ENCODE measurements around the gene SLC12A9.
"Not testable (repeated sequence)": the region's sequence is repeated elsewhere in the genome, so short reads cannot be mapped to it uniquely, and the experiment has no call there.

The SLC12A9 gene

DNA sequence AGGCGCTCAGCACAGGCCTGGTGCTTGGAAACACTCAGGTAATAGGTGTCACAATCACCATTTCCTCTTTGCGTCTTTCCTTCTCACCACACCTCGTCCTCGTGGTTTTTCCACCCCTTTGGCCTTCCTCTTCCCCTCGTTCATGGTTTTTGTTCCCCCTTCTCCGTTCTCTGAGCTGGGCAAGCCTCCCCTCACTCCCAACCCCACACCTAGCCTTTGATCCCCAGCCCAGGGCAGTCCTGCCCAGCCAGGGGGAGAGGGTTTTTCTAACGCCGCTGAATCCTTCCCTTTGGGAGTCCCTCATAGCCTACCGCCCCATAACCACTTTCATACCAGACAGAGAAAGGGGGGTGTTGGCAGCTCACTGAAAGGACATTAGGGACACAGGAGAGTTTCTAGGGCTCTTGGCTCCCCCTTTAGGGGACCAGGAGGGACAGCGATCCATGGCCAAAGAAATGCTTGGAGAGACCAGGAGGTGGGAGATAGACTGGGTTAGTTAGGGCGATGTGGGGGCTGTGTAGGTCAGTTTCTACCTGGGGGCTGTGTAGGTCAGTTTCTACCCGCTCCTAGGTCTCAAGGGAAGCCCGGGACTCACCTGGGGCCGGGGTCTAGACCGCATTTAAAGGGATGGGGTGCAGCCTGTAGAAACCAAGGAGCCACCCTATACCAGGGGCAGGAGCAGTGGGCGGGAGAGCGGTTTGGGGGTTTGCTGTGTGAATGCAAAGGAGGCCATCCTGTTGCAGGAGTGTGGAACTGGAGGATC, 26.6 kb upstream of the SLC12A9 start:
- peak; percentile 65 for DNase-seq (ENCODE audit: low spot score)

DNA sequence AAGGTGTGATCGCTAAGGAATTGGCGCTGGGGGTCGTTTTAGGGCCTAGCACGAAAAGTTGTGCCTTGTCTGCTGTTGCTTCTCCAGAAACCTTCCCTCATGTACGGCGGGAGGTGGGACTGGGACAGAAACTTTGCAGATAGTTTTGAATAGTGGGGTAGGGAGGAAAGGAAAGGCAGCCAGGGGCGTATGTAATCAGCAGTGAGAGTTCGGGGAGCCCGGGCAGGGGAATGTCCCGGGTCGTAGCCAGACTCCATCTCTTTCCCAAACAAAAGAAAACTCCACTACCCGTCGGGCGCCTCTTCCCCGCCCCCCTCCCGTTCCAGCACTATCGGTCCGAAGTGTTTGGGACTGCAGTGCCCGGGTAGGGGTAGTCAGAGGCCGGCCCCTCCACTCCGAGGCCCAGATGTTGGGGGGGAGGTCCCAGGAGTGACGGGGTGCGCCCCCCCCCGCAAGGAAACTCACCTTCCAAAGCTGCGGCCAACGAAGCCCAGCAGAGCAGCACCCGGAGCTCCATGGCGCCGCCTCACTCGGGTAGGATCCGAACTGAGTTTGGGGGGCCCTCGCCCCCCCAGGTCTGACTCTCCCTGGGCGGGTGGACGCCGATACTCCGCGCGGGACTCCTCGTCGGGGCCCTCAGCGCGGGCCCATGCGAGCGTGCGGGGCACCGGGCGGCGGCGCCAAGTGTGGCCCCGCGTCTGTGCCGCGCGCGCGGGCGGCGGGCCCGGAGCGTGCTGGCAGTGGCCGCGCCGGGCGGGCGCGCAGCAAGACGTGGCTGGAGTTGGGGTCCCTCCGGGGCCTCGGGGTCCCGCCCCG, 25.8 kb upstream of the SLC12A9 start:
- peak; percentile 27 for DNase-seq (ENCODE audit: low spot score)

DNA sequence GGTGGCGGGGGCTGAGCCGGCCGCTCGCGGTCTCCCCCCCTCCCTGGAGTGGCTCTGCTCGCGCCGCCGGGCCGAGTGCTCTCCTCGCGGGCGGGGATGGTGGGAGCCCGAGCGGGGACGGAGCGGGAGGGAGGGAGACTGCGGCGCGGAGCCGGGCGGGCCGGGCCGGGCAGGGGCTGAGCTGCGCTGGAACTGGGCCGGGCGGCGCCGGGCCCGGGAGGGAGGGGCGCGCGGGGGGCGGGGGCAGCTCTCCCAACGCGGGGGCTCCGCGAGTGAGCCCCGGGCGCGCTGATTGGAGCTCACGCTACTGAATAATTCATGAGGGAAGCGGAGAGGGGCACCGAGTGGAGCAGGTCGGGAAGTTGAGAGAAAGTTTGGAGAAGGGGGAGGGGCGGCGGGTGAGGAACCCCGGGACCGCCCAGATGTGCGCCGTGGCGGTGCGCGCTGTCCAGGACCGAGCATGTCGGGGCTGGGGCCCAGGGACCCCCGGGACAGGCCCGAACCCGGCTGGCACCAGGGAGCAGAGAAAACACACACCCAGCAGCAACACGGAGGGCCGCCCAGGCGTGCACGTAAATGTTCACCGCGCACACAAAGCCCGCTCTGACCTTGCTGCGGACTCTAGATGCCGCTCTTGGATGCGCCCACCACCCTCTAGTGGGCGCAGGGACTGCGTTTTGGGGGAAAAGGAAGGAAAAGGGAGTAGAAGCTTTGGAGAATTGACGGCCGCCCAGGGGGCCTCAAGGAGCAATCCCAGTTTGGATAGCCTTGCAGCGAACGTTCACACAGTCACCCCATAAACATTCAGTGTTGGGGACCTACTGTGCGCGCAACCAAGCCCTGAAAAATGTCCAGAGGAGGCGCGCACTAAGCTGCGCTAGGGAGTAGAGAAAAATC, 24.9 kb upstream of the SLC12A9 start, which contains the start of gene EPHB4:
EPHB4 (minus strand) TSS at position 194 of the 897 bp plus-strand sequence. CDS start 493 bp downstream, outside the sequence.
- DNase-seq (ENCODE audit: low spot score), result peak; percentile 87

DNA sequence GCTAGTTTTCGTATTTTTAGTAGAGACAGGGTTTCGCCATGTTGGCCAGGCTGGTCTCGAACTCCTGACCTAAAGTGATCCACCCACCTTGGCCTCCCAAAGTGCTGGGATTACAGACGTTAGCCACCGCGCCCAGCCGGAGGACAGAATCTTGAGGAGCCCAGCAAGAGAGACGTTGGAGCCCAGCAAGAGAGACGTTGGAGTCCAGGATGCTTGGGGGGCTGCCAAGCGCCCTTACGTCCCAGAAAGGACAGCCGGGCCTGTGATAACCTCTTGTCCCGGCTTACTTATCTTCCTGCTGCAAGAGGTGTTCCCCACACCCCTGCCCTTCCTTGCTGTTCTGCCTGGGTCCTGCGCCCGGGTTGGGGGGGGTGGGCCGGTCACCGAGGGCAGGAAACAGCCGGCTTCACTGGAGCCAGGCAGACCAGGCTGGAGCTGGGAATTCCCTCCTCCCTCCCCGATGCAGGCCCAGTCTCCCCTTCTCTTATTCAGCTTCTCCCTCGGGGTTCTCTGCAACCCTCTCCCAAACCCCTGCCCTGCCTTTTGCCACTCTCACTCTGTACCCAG, 23.3 kb upstream of the SLC12A9 start:
- DNase-seq (ENCODE audit: low spot score), result peak; percentile 2

DNA sequence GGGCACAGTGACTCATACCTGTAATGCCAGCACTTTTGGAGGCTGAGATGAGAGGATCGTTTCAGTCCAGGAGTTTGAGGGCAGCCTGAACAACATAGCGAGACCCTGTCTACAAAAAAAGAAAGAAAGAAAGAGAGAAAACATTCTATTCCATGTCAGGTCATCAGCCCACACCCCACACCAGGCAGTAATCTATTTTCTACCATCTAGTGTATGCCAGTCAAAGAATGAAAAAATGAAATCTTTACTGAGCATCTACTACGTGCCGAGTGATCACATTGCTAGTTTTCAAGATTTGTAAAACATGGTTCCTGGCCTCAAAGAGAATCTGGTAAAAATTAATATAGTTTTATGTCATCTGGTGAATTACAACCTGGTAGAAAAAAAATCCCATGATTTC, 22.1 kb upstream of the SLC12A9 start:
- peak; percentile 1 for DNase-seq (ENCODE audit: low spot score)

DNA sequence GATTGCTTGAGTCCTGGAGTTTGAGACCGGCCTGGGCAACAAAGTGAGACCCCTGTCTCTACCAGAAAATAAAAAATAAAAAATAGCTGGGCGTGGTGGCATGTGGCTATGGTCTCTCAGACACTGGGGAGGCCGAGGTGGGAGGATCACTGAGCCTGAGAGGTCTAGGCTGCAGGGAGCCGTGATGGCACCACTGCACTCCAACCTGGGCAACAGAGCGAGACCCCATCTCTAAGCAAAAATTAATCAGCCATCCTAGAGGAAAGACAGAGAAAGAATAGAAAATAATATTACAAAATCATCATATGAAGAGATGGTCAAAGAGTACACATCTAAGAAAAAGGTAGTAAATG, 20.3 kb upstream of the SLC12A9 start:
- DNase-seq (ENCODE audit: low spot score), result no peak

DNA sequence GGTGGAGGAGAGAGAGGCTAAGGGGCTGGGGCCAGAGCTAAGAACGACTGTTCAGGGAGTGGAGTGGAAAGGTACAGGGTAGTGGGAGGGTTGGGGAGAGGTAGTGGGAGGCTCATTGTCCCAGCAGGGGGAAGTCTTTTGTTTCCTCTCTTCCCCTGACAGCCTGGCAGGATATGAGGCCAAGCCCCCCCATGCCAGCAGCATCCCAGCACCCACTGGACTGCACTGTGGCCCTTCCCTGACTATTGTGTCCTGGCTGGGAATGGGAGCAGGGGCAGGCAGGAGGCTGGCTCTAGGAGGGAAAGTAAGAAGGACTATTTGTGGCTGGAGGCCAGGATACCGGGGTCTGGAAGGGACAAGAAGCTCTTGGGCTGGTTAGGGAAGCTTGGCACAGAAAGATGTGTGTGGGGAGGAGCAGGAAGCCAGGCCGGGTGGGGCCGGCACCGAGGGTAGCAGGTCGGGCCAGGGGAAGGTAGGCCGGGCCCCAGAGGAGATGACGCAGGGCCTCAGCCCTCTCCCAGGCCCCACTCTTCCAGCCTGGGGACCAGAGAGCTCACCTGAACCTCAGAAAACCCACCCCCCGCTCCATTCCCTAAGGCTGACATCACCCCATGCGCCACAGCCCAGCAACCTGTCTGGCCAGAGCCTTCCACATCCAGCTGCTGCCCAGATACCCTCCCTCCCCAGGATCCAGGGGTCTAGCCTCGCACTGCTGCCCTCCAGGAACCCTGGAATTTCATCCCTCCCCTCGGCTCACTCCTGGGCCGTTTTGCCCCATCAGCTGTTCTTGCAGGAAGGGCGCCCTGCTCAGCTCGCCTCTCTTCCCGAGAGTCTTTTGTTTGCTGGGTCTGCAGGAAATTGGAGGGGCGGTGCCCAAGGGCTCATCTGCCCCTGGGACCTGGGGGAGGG, 16.4 kb upstream of the SLC12A9 start:
- DNase-seq (ENCODE audit: low spot score), result peak; percentile 7

DNA sequence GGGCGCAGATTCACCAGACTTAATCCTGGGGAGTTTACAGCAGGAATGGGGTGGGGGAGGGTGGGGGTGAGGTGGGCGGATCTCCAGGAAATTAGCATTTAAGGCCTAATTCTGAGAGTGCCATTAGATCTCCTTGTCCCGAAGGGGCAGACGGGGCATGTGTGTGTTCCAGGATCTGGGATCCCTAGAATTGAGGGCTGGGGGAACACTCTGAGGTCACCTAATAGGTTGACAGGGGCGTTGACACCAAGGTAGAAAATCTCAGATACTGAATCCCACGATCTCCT, 15.8 kb upstream of the SLC12A9 start:
- DNase-seq (ENCODE audit: low spot score), result peak; percentile 3

DNA sequence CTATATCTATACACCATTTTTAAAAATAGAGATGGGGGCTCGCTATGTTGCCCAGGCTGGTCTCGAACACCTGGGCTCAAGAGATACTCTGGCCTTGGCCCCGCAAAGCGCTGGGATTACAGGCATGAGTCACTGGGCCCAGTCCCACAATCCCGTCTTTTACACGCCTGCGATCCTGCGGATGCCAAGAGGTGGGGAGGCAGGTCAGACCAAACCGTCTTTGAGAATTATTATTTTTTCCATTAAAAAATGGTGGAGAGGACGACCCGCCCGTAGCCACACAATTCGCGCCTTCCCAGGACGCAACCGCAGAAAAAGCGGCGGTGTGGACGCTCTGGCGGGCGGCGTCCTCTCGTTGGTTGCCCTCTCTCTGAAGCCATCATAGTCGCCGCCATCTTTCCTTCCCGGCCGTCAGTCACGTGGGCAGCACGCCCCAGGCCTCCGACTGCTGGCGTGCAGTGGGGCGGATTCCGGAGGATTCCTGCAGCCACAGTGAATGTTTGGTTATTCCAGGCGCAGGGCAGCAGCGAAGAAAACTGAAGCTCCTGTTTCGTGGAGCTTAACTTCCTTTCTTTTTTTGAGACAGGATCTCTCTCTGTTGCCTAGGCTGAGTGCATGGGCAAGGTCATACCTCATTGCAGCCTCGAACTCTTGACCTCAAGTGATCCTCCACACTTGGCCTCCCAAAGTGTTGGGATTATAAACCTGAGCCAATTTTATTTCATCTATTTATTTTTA, 15.2 kb upstream of the SLC12A9 start:
- DNase-seq (ENCODE audit: low spot score), result peak; percentile 92

DNA sequence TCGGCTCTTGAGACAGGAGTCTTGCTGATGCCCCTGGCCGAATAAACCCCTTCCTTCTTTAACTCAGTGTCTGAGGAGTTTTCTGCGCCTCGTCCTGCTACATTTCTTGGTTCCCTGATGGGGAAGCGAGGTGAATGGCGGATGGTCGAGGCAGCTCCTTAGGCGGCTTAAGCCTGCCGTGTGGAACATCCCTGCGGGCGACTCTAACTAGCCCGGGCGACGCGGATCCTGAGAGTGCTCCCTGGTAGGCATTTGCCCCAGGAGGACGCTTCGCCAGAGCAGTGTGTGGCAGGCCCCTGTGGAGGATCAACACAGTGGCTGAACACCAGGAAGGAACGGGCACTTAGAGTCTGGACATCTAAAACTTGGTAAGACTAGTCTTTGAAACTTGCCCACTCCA, 13.2 kb upstream of the SLC12A9 start:
- DNase-seq (ENCODE audit: low spot score), result no peak

DNA sequence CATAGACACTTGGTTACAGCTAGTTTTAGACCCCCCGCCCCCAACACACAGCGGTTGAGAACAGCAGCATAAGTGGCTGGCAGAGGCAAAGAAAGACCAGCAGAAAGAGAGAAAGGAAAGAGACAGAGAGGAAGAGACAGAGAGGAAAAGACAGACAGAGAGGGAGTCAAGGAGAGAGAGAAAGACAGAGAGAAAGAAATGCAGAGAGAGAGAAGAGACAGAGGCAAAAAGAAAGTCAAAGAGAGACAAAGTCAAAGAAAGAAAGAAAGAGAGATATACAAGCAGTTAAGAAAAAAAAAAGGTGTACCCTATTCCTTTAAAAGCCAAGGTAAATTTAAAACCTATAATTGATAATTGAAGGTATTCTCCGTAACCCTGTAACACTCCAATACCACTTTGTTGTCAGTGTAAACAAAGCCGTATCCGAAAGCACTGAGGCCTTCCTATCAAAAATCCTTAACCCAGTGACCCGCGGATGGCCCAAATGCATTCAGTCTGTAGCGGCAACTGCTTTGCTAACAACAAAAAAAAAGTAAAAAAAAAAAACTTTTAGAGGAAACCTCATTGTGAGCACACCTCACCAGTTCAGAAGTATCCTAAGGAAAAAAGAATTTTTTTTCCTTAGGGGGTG, 11.9 kb upstream of the SLC12A9 start:
- no peak for DNase-seq (ENCODE audit: low spot score)

DNA sequence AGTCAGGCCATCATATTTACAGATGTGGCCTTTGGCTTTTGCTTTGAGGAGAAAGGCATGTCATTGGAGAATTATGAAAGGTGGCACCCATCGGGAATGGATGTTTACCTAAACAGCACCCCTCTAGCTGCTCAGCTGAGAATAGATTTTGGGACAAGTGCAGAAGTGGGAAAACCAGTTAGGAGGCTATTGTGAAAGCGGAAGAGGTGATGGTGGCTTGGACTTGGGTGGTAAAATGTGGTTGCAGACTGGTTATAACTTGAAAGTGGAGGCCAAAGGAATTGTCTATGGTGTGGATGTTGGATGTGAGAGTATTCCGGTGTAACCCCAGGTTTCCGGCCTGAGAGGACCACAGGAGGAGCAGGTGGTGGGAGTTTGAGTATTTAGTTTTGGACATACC, 5.2 kb upstream of the SLC12A9 start:
- DNase-seq (ENCODE audit: low spot score), result peak; percentile 0

DNA sequence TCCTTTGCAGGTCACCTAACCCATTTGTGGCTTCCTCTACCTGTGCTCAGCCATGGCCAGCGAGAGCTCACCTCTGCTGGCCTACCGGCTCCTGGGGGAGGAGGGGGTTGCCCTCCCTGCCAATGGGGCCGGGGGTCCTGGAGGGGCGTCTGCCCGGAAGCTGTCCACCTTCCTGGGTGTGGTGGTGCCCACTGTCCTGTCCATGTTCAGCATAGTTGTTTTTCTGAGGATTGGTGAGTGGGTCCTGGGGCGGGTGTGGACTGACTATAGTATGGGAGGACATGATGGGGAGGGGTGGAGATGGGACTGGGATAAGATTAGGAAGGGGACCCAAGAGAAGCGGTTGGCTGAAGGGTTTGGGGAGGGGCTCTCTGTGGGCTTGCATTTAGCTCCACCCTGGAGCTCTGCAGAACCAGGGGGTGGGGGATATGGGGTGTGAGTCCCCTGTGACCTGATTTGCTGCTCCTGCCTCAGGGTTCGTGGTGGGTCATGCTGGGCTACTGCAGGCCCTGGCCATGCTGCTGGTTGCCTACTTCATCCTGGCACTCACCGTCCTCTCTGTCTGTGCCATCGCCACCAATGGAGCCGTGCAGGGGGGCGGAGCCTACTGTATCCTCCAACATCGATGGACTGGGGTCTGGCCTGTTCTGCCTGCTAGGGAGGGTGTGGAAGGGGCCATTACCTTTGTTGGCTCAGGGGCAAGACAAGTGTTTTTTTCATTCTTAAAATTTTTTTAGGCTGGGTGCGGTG, 1.8 kb downstream of the SLC12A9 start:
- peak; percentile 2 for DNase-seq (ENCODE audit: low spot score)

DNA sequence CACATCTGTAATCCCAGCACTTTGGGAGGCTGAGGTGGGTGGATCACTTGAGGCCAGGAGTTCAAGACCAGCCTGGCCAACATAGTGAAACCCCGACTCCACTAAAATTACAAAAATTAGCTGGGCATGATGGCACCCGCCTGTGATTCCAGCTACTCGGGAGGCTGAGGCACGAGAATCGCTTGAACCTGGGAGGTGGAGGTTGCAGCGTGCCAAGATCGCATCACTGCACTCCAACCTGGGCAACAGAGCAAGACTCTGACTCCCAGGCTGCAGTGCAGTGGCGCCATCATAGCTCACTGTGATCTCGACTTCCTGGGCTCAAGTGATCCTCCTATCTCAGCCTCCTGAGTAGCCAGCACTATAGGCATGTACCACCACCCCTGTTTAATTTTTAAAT, 2.4 kb downstream of the SLC12A9 start:
- DNase-seq (ENCODE audit: low spot score), result not testable (repeated sequence)

DNA sequence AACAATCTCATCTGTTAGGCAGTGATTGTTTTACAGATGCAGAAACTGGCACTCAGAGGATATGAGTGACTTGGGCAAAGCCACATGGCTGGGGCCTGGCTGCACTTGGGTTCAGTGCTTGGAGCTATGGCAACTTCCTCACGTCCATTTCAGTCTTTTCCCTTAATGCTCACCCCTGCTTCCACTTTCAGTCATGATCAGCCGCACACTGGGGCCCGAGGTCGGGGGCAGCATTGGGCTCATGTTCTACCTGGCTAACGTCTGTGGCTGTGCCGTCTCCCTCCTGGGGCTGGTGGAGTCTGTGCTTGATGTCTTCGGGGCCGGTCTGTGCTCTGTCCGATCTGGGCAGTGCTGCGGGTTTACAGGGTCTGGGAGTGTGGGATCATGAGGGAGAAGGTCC, 3.0 kb downstream of the SLC12A9 start:
- peak; percentile 0 for DNase-seq (ENCODE audit: low spot score)

DNA sequence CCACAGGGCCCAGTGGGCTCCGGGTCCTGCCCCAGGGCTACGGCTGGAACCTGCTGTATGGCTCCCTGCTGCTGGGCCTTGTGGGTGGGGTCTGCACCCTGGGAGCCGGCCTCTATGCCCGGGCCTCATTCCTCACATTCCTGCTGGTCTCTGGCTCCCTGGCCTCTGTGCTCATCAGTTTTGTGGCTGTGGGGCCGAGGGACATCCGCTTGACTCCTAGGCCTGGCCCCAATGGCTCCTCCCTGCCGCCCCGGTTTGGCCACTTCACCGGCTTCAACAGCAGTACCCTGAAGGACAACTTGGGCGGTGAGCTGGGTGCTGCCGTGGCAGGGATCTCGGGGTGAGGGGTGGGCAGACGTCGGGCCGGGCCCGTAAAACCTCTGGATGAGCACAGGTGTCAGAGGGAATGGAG, 4.4 kb downstream of the SLC12A9 start:
- peak; percentile 2 for DNase-seq (ENCODE audit: low spot score)

DNA sequence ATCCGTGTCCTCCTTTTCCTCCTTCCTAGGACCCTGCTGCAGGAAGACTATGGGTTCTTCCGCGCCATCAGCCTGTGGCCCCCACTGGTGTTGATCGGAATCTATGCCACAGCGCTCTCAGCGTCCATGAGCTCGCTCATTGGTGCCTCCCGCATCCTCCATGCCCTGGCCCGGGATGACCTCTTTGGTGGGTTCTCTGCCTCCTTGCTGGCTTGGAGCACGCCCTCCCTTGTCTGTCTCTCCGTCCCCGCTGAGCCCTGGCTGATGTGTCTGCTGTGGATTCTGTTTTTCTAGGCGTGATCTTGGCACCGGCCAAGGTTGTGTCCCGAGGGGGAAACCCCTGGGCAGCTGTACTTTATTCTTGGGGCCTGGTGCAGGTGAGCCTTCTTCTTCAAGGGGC, 7.3 kb downstream of the SLC12A9 start:
- peak; percentile 2 for DNase-seq (ENCODE audit: low spot score)

DNA sequence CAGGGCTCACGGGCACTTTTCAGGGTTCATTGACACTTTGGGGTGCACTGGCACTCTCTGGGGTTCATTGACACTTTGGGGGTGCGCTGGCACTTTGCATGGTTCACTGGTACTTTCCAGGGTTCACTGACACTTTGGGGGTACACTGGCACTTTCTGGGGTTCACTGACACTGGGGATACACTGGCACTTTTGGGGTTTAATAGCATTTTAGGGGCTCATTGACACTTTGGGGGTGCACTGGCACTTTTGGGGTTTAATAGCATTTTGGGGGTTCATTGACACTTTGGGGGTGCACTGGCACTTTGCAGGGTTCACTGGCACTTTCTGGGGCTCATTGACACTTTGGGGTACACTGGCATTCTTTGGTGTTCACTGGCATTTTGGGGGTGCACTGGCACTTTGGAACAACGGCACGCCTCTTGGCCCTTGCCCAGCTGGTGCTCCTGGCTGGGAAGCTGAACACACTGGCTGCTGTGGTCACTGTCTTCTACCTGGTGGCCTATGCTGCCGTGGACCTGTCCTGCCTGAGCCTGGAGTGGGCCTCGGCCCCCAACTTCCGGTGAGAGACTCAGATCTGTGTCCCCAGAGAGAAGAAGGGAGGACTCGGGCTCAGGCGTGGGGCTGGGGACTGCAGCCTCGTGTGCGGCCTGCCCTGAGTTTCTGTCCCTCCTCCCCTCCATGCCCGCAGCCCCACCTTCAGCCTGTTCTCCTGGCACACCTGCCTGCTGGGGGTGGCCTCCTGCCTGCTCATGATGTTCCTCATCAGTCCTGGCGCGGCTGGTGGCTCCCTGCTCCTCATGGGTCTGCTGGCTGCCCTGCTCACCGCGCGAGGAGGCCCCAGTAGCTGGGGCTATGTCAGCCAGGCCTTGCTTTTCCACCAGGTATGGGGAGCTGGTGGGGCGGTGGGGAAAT, 8.4 kb downstream of the SLC12A9 start:
- no peak for DNase-seq (ENCODE audit: low spot score)
